GM12878 (cell line): Measurements from ENCODE around the gene RESP18. TPM values are rescaled to one million over a fixed set of nuclear protein-coding genes. Genes with fewer than 3 reads are reported as not detected.

Experiments used
- ATAC-seq: fragments of 200-7000 bp; cut with Tn5 transposase; 3 replicates; pipeline ENCODE4 v1.9.1; 2020; ENCODE audit warnings: mild to moderate bottlenecking, moderate library complexity
- BruUV-seq: library from RNA; stranded (reverse); fragments of 400-500 nt; replicated peaks from 2 replicates; lab custom pipeline; 2021; lab: Mats Ljungman, UMichigan
- CTCF ChIA-PET: fragments of 300-600 bp; sonication (Branson Sonifier 250); formaldehyde crosslinking; extraction: SDS; loops from one replicate; lab custom pipeline; 2021; ENCODE audit warnings: inconsistent platforms; lab: Yijun Ruan, JAX
- POLR2A ChIA-PET: fragments of 350-600 bp; formaldehyde crosslinking; extraction: SDS; loops from one replicate; lab custom pipeline; 2021; ENCODE audit warnings: inconsistent platforms; lab: Charles Lee
- RAD21 ChIA-PET: fragments of 300-600 bp; sonication (Branson Sonifier 250); formaldehyde crosslinking; loops from one replicate; lab custom pipeline; 2023; ENCODE audit warnings: antibody characterized with exemption; ENCODE audit not compliant: unreplicated experiment; lab: Charles Lee
- SMC1A ChIA-PET: fragments of 300-600 bp; sonication (Branson Sonifier 250); formaldehyde crosslinking; loops from one replicate; lab custom pipeline; 2023; ENCODE audit not compliant: unreplicated experiment, uncharacterized antibody; lab: Charles Lee
- DNase-seq: peaks from one replicate; pipeline ENCODE4 v3.0.0-alpha.2; 2011; ENCODE audit warnings: low read depth, low spot score
- FAIRE-seq: peaks from 3 replicates; lab custom pipeline; 2011; peaks lifted over from hg19 to GRCh38; lab: Jason Lieb, UNC
- H2AFZ ChIP-seq: 2 replicates; pipeline ENCODE4 v1.6.0; 2011; ENCODE audit warnings: low read depth, low read length, control low read depth; ENCODE audit not compliant: control insufficient read depth
- H3K27ac ChIP-seq: 2 replicates; pipeline ENCODE4 v1.5.1; 2011; ENCODE audit warnings: control low read depth; ENCODE audit not compliant: control insufficient read depth, insufficient read depth
- H3K27me3 ChIP-seq, 2 experiments: replicated peaks in 1 of 2; 2 replicates each; pipeline versions ENCODE4 v1.6.0 to v1.6.1; 2011; ENCODE audit warnings: low read length in 1 of 2; ENCODE audit not compliant: control insufficient read depth in 2 of 2, insufficient read depth in 2 of 2
- H3K36me3 ChIP-seq, 2 experiments: 2 replicates each; pipeline ENCODE4 v1.5.1; 2011; ENCODE audit warnings: low read length in 1 of 2; ENCODE audit not compliant: control insufficient read depth in 2 of 2, insufficient read depth in 2 of 2
- H3K4me1 ChIP-seq: 2 replicates; pipeline ENCODE4 v1.6.1; 2011; ENCODE audit warnings: mild to moderate bottlenecking, low read length, moderate library complexity, mixed read lengths; ENCODE audit not compliant: control insufficient read depth, insufficient read depth
- H3K4me2 ChIP-seq: 2 replicates; pipeline ENCODE4 v1.6.0; 2011; ENCODE audit warnings: control low read depth; ENCODE audit not compliant: control insufficient read depth, insufficient read depth
- H3K4me3 ChIP-seq: fragments of 200-600 bp; sonication (generic); 2 replicates; pipeline ENCODE4 v1.5.1; 2016
- H3K79me2 ChIP-seq: 2 replicates; pipeline ENCODE4 v1.6.0; 2011; ENCODE audit warnings: low read length; ENCODE audit not compliant: control insufficient read depth, insufficient read depth
- H3K9ac ChIP-seq: 2 replicates; pipeline ENCODE4 v1.8.0; 2011; ENCODE audit warnings: low read length, control low read depth, mixed read lengths; ENCODE audit not compliant: control insufficient read depth, insufficient read depth
- H3K9me3 ChIP-seq: replicated peaks from 3 replicates; pipeline ENCODE4 v1.5.1; 2011; ENCODE audit warnings: mild to moderate bottlenecking, low read length; ENCODE audit not compliant: control insufficient read depth, insufficient read depth
- H4K20me1 ChIP-seq: 2 replicates; pipeline ENCODE4 v1.6.0; 2011; ENCODE audit not compliant: control insufficient read depth, insufficient read depth
- ASH2L ChIP-seq: fragments of 300-600, 200-600 bp; sonication (generic); IDR thresholded peaks from 2 replicates; pipeline ENCODE4 v1.6.1; 2017; ENCODE audit warnings: low read depth, mild to moderate bottlenecking, borderline replicate concordance
- CHD4 ChIP-seq: fragments of 200-600 bp; sonication (generic); IDR thresholded peaks from 2 replicates; pipeline ENCODE4 v1.6.1; 2016; ENCODE audit warnings: mild to moderate bottlenecking
- IKZF1 ChIP-seq: fragments of 450-650 bp; conservative IDR thresholded peaks from 2 replicates; pipeline ENCODE4 v1.6.1; 2017; ENCODE audit warnings: antibody characterized with exemption, mild to moderate bottlenecking
- IRF4 ChIP-seq: IDR thresholded peaks from 2 replicates; pipeline ENCODE4 v1.6.1; 2011; ENCODE audit warnings: low read depth, low read length
- LARP7 ChIP-seq: fragments of 450-650 bp; IDR thresholded peaks from 2 replicates; pipeline ENCODE4 v1.6.1; 2017; ENCODE audit warnings: mild to moderate bottlenecking
- MEF2B ChIP-seq: fragments of 450-650 bp; IDR thresholded peaks from 2 replicates; pipeline ENCODE4 v1.6.1; 2018; ENCODE audit warnings: mild to moderate bottlenecking, moderate library complexity; ENCODE audit not compliant: partially characterized antibody, poor library complexity, severe bottlenecking
- MYC ChIP-seq: IDR thresholded peaks from 2 replicates; pipeline ENCODE4 v1.6.1; 2011; ENCODE audit warnings: mild to moderate bottlenecking, low read length, moderate library complexity, inconsistent platforms; ENCODE audit not compliant: insufficient read depth, insufficient replicate concordance, insufficient read length, severe bottlenecking
- NFXL1 ChIP-seq: fragments of 450-650 bp; IDR thresholded peaks from 2 replicates; pipeline ENCODE4 v1.6.1; 2017; ENCODE audit warnings: antibody characterized with exemption, mild to moderate bottlenecking, borderline replicate concordance
- PAX5 ChIP-seq: IDR thresholded peaks from 2 replicates; pipeline ENCODE4 v1.6.1; 2011; ENCODE audit warnings: low read depth, low read length, borderline replicate concordance
- RAD51 ChIP-seq: fragments of 450-650 bp; IDR thresholded peaks from 2 replicates; pipeline ENCODE4 v1.6.1; 2016; ENCODE audit warnings: moderate library complexity, mild to moderate bottlenecking, inconsistent platforms
- TAF1 ChIP-seq: IDR thresholded peaks from 2 replicates; pipeline ENCODE4 v1.6.1; 2011; ENCODE audit warnings: mild to moderate bottlenecking, low read depth, low read length, borderline replicate concordance
- USF1 ChIP-seq: IDR thresholded peaks from 2 replicates; pipeline ENCODE4 v1.6.1; 2011; ENCODE audit warnings: borderline replicate concordance, low read depth, mild to moderate bottlenecking, moderate library complexity, mixed read lengths, low read length; ENCODE audit not compliant: insufficient read depth; ENCODE audit errors: extremely low read length
- ZNF592 ChIP-seq: fragments of 450-650 bp; IDR thresholded peaks from 2 replicates; pipeline ENCODE4 v1.6.1; 2017; ENCODE audit warnings: mild to moderate bottlenecking, moderate library complexity
- WGBS: methylation state at CpG from one replicate; pipeline ENCODE4 v1.1.6; 2016; ENCODE audit warnings: low lambda C conversion rate; ENCODE audit not compliant: insufficient replicate concordance, insufficient coverage; ENCODE audit errors: missing lambda C conversion rate; 5-methylcytosine and 5-hydroxymethylcytosine counted together
- in situ Hi-C: fragments of 300-500 bp; cut with MboI; formaldehyde crosslinking; loops from 9 replicates; pipeline ENCODE4 v1.14.3; 2018; ENCODE audit warnings: mixed read lengths
- intact Hi-C: fragments of 100-400 bp; cut with micrococcal nuclease; formaldehyde crosslinking; loops from one replicate; pipeline ENCODE4 v1.14.2; 2022; ENCODE audit not compliant: unreplicated experiment
- polyA plus RNA-seq, 11 experiments: library from polyadenylated mRNA; depleted of rRNA in 4 of 11; unstranded in 6 of 11; stranded (reverse) in 5 of 11; fragments of >200 nt; fragmentation: Nextera tagmentation in 4 of 11; fragmentation: Illumina TruSeq in 1 of 11; extraction: Ambion mirVana in 4 of 11; extraction: Trizol in 1 of 11; gene quantifications; 1 replicate in 1 of 11; 2 replicates in 10 of 11; pipeline versions ENCODE4 v1.2.1 to v1.2.3, GENCODE V29; 2011 to 2016; ENCODE audit warnings: inconsistent platforms in 2 of 11, missing spikeins in 2 of 11, low read depth in 1 of 11
- total RNA-seq, 4 experiments: library from RNA; depleted of rRNA in 3 of 4; stranded (reverse); fragments of >200 nt in 3 of 4; fragmentation: Illumina TruSeq in 1 of 4; extraction: Trizol in 1 of 4; gene quantifications; 2 replicates each; pipeline versions ENCODE4 v1.2.1 to v1.2.3, GENCODE V29; 2013 to 2021

Gene RESP18
- total and polyA plus RNA-seq, 10 of the 15 experiments (the other 5 are each of a cell fraction or from before 2014, with no cell fraction given): not detected

GRCh38 chr2:219323434-219323833 is 9.1 kb downstream of the RESP18 start:
- BruUV-seq: no TSS peak
- ChIA-PET CTCF (interaction anchor here (0.6 kb wide), 1 partner anchor 9 kb away, joined by 3 read pairs; no protein-coding TSS in a partner anchor), SMC1A (no interaction called here), POLR2A (no interaction called here), RAD21 (no interaction called here)
- peaks cover 0 to 6% of the 10 kb centered on the region in 2 experiments; a peak in 2 of 4 replicates for H3K27me3 ChIP-seq
- DNase-seq (no peak), ATAC-seq (no peak), FAIRE-seq (no peak)
- no peak overlapping the region for H3K9ac ChIP-seq
- H4K20me1 ChIP-seq: no peaks in the 10 kb centered on the region
- no peaks in the 10 kb centered on the region for H3K4me1 ChIP-seq
- in situ Hi-C loops: no loop called here
- WGBS: 19% methylated on average over 4 of the region's 4 CpGs
- H2AFZ ChIP-seq: no peak overlapping the region
- H3K9me3 ChIP-seq: no peaks in the 10 kb centered on the region
- intact Hi-C loops: no loop called here
- no peak overlapping the region for H3K4me2 ChIP-seq
- no peaks in the 10 kb centered on the region for H3K36me3 ChIP-seq
- no peak overlapping the region for H3K4me3 ChIP-seq
- TF ChIP-seq USF1: no peak
- TF ChIP-seq MYC: no peak
- no peak for TF ChIP-seq CHD4
- TF ChIP-seq NFXL1: no peak
- TF ChIP-seq LARP7: no peak
- no peak for TF ChIP-seq IRF4
- TF ChIP-seq ZNF592: no peak
- TF ChIP-seq ASH2L: no peak
- no peak for TF ChIP-seq RAD51
- no peak for TF ChIP-seq IKZF1
- TF ChIP-seq PAX5: no peak
- TF ChIP-seq MEF2B: no peak
- TF ChIP-seq TAF1: no peak
- H3K79me2 ChIP-seq: no peaks in the 10 kb centered on the region
- H3K27ac ChIP-seq: no peak overlapping the region
